CD4-positive, alpha-beta T cell treated with Interleukin-6 for 4 hours (primary cell): ENCODE measurements around the gene AFF3.
"Not testable (repeated sequence)": the region's sequence is repeated elsewhere in the genome, so short reads cannot be mapped to it uniquely, and the experiment has no call there.

ENCODE experiments used
- DNase-seq: peaks from one replicate; pipeline ENCODE4 v3.0.0-alpha.2; 2020; ENCODE audit warnings: mixed read lengths

The AFF3 gene

GRCh38 chr2:99776206-99776905, 366.0 kb downstream of the AFF3 start:
- DNase-seq = no peak

DNA sequence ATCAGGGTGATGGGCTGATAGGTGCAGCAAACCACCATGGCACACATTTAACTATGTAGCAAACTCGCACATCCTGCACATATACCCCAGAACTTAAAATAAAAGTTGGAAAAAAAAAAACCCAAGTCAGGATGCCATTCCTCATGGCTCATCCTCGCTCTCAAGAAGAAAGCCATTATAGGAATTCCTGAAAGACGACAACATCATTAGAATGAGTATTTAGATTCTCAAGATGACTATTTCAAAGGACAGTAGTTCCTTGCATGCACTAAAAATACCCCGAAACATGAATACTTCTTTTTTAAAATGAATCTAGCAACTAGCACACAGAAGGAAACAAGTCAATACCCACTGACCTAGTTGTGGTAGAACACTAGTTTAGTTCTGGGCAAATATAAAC, 366.8 kb downstream of the AFF3 start:
- no peak for DNase-seq

GRCh38 chr2:99773642-99774041, 368.7 kb downstream of the AFF3 start:
- DNase-seq = not testable (repeated sequence)

GRCh38 chr2:99772591-99773331, 369.6 kb downstream of the AFF3 start:
- DNase-seq = no peak

DNA sequence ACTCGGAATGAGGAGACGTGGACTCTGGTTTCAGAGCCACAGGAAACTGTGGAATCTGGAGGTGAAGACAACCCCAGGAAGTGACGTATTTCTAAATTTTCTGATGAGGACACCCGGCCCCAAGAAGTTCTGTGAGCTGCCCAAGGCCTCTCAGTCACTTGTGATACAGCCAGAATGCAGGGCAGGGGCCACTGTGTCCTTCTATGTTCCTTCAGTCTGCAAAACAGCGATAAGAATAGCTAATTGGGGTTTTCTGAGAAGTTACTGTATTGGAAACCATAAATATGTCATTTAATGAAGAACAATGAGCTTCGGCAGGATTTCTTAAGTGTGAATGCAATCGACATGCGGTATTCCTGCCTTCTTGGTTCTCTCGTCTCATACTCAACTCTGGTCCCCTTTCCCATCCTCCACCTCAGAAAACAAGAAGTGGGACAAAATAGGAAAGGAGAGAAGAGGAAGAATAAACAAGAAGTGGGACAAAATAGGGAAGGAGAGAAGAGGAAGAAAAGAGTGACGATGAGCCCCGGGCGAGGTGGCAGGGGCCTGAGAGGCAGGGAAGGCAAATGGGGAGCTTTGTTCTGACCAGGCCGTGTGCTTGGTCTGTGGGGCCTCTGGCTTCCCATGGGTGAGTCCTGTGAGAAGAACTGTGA, 370.6 kb downstream of the AFF3 start:
- no peak for DNase-seq

- DNase-seq = no peak
These were observed 371.5 kb downstream of the AFF3 start for GRCh38 chr2:99770876-99771275.

- no peak for DNase-seq
These were observed 376.6 kb downstream of the AFF3 start for GRCh38 chr2:99765731-99766318.

DNA sequence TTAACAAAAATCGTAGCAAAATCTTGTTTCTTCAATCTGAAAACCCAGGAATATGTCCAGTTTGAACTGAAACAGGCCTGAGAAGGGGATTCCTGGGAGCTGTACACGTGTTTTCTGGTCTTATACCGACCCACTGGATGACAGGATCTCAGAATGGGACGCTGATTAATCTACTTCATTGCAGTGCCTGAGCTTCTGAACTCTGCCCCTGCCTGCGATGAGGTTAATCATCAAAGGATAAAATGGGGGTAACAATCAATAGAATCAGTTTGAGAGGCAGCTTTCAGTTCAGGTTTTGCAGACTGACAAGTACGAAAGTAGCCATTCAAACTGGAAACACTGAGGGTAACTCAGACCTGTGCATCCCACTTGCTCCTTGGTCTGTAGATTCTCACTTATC, 378.6 kb downstream of the AFF3 start:
- DNase-seq = no peak

DNA sequence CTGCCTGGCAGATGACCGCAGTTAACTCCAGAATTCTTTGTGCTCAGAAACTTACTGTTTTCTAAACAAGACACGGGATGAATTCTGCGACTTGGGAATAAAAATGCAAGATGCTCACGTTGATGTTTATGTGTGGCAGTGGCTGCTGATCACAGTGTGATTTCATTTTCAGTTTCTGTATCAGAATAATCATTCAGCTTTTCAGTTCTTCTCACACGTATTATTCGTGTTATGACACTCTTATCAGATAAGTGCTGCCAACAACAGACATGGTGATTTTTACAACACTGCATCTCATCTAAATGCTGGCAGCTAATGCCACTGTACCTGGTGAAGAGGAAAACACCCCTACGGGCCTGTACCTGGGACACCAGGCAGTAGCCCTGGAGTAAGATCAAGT, 379.7 kb downstream of the AFF3 start:
- no peak for DNase-seq

- no peak for DNase-seq
These were observed 384.7 kb downstream of the AFF3 start for GRCh38 chr2:99757611-99758114.

DNA sequence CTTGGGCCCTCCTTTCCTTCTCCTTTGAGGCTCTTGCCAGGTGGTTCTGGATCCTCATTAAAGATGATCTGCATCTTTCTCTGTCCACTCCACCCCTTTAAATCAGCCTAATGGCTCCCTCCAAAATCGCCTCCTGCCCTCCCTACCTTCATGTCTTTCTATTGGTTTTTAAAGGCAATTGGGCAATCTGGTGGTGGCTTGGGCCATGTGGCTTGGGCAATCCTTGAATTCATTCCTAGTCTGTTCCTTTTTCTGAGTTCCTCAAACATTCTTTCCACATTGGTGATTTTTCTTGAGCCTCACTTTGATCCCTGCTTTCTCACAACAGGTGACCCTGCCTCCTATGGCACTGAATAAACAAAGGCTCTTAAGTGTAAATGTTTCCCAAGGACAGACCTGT, 386.3 kb downstream of the AFF3 start:
- DNase-seq = no peak

DNA sequence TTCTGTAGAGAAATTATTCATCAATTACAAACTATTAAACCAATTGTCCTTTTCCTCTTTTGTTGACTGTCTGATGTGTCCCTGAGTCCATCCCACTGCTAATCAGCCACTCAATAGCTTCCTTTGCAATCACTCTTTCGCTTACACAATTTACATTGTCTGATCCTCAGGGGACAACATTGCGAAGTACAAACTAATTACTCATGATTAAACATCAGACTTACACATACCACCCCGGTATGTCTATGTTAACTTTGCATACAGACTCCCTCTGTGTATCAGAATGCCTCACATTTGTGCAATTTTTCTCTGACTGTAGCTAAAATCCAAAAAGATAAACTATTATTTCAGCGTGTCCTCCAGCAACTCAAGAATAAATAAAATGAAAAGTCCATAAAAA, 388.2 kb downstream of the AFF3 start:
- no peak for DNase-seq

GRCh38 chr2:99753505-99753904, 388.9 kb downstream of the AFF3 start:
- no peak for DNase-seq

GRCh38 chr2:99748344-99748743, 394.0 kb downstream of the AFF3 start:
- DNase-seq = no peak

- no peak for DNase-seq
These were observed 394.5 kb downstream of the AFF3 start for GRCh38 chr2:99747842-99748241.

DNA sequence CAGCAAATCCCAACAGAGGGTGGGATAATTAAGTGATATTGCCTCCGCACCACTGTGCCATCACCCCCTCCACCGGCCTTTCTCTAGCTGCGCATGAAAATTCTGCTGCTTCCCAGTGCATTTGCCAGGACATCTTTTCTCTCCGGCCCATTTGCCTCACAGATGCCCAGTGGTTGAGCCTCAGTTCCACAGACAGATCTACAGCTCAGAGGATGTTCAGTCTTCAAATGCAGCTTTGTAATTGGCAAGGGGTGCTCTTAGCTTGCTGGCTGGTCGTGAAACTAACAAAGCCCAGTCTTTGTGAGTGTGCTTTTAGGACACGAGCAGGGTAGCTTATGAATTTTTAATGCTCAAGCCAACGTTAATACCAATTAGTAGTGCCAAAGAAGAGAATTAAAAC, 399.2 kb downstream of the AFF3 start:
- DNase-seq = no peak

DNA sequence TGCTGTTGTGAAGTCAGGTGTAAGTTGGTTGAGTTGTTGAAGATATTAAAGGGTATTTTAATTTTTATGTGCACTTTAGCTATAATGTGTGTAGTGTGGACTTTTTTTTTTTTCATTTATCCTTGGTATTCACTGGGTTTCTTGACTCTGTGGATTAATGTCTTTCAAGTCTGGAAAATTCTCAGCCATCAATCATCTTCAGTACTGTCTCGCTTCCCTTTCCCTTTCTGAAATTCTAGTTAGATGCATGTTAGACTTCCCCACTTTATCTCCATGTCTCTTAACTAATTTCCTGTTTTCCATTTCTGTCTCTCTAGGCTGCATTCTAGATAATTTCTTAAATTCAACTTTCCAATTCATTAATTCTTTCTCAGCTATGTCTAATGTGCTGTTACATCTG, 404.9 kb downstream of the AFF3 start:
- no peak for DNase-seq

GRCh38 chr2:99735753-99736152, 406.6 kb downstream of the AFF3 start:
- DNase-seq = no peak

GRCh38 chr2:99735314-99735713, 407.1 kb downstream of the AFF3 start:
- not testable (repeated sequence) for DNase-seq

DNA sequence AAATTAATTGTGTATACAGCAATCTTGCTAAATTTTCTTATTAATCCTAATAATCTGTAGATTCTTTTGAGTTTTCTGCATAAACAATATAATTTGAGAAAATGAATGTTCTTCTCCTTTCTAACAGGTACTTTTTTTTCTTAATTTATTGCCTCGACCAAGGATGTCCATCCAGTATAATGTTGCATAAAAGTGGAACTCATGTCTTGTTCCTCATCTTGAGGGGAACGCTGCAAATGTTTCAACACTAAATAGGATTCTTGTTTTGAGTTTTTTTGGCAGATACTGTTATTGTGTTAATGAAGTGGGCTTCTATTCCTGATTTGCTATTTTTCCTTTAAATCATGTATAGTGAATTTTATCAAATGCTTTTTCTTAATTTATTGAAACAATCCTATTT, 408.2 kb downstream of the AFF3 start:
- no peak for DNase-seq

GRCh38 chr2:99729104-99730025, 413.0 kb downstream of the AFF3 start:
- no peak for DNase-seq

DNA sequence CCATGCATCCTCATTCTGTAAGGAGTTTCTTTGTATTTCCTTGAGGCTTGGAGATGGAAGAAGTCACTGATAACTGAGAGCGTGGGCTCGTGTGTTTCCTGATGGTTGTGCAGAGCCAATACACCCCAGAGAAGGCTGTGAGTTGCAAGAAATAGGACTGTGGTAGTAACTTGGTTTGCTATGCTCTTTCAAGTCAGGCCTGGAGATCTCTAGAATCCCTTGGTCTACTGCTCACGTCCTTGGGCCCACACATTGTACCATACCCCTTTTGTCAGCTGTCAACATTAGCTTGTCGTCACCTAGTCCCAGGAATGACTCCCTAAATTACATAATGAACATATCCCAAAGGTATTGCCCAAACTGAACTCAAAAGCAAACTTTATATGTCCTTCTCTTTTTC, 414.2 kb downstream of the AFF3 start:
- no peak for DNase-seq
